Activated T-cell treated with anti-CD3 and anti-CD28 coated beads for 4 hours (primary cell): ENCODE measurements around the gene B3GALT5.

Source experiments
- DNase-seq: peaks from one replicate; pipeline ENCODE4 v3.0.0-alpha.2; 2020

B3GALT5 gene

GRCh38 chr21:39610703-39611102, 2.0 kb upstream of the B3GALT5 start:
- DNase-seq, result no peak

GRCh38 chr21:39611551-39612190, 1.1 kb upstream of the B3GALT5 start:
- DNase-seq, result no peak

GRCh38 chr21:39613041-39613934, 548 bp downstream of the B3GALT5 start:
- no peak for DNase-seq

- DNase-seq, result no peak
Measured at GRCh38 chr21:39616211-39616772, 3.6 kb downstream of the B3GALT5 start.

GRCh38 chr21:39620856-39621255, 8.1 kb downstream of the B3GALT5 start:
- no peak for DNase-seq

GRCh38 chr21:39625211-39625895, 12.6 kb downstream of the B3GALT5 start:
- DNase-seq, result no peak

GRCh38 chr21:39628385-39628784, 15.6 kb downstream of the B3GALT5 start:
- no peak for DNase-seq

- DNase-seq, result no peak
Measured at GRCh38 chr21:39630191-39630591, 17.5 kb downstream of the B3GALT5 start.

- DNase-seq, result no peak
Measured at GRCh38 chr21:39630827-39631226, 18.1 kb downstream of the B3GALT5 start.

GRCh38 chr21:39631842-39632562, 19.3 kb downstream of the B3GALT5 start:
- DNase-seq, result no peak

- DNase-seq, result no peak
Measured at GRCh38 chr21:39632796-39633442, 20.2 kb downstream of the B3GALT5 start.

- DNase-seq, result no peak
Measured at GRCh38 chr21:39633770-39634181, 21.0 kb downstream of the B3GALT5 start.

- no peak for DNase-seq
Measured at GRCh38 chr21:39634507-39634906, 21.8 kb downstream of the B3GALT5 start.

GRCh38 chr21:39637197-39637970, 24.6 kb downstream of the B3GALT5 start:
- DNase-seq, result no peak

- no peak for DNase-seq
Measured at GRCh38 chr21:39637971-39638240, 25.2 kb downstream of the B3GALT5 start.

- DNase-seq, result no peak
Measured at GRCh38 chr21:39638281-39638680, 25.5 kb downstream of the B3GALT5 start.

- DNase-seq, result no peak
Measured at GRCh38 chr21:39640754-39641153, 28.0 kb downstream of the B3GALT5 start.

GRCh38 chr21:39641827-39642450, 29.2 kb downstream of the B3GALT5 start:
- DNase-seq, result no peak

GRCh38 chr21:39644062-39644560, 31.4 kb downstream of the B3GALT5 start:
- no peak for DNase-seq

- DNase-seq, result no peak
Measured at GRCh38 chr21:39645331-39645730, 32.6 kb downstream of the B3GALT5 start.

- DNase-seq, result no peak
Measured at GRCh38 chr21:39647476-39647875, 34.7 kb downstream of the B3GALT5 start.
